UCSD-AML1 (cell line): ENCODE measurements around the gene SH2D7.

Experiments used
- DNase-seq: peaks from one replicate; lab custom pipeline; 2025; ENCODE audit not compliant: unreplicated experiment; lab: John Stamatoyannopoulos, UW

Gene SH2D7

GRCh38 chr15:78103406-78104118 lies 11.2 kb downstream of the SH2D7 start:
- DNase-seq, result peak; percentile 61

GRCh38 chr15:78104119-78104479 lies 11.7 kb downstream of the SH2D7 start:
- DNase-seq, result no peak

GRCh38 chr15:78104566-78105475 lies 12.5 kb downstream of the SH2D7 start:
- DNase-seq, result no peak

- DNase-seq, result no peak
These were observed 13.3 kb downstream of the SH2D7 start for GRCh38 chr15:78105476-78106241.

GRCh38 chr15:78107471-78107870 lies 15.1 kb downstream of the SH2D7 start:
- no peak for DNase-seq

GRCh38 chr15:78108300-78109084 lies 16.1 kb downstream of the SH2D7 start:
- peak; percentile 83 for DNase-seq

DNA sequence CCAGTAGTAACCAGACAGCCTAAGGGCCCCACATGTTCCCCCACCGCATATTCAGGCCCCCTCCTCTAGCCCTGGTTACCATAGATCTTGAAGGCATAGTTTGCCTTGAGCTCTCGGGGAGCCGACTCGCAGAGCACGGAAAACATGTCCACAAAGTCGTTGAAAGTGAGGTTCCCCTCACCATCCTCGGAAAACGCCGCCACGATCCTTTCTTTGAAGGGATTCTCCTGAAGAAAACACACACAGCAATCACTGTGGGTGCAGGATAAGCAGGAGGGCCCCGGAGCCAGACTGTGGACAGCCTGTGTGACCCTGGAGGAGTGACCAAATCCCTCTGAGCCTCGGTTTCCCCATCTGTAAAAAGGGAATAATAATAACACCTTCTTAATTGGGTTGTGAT lies 16.8 kb downstream of the SH2D7 start:
- no peak for DNase-seq

GRCh38 chr15:78110096-78110495 lies 17.7 kb downstream of the SH2D7 start:
- no peak for DNase-seq

- DNase-seq, result no peak
These were observed 18.6 kb downstream of the SH2D7 start for GRCh38 chr15:78110916-78111475.

DNA sequence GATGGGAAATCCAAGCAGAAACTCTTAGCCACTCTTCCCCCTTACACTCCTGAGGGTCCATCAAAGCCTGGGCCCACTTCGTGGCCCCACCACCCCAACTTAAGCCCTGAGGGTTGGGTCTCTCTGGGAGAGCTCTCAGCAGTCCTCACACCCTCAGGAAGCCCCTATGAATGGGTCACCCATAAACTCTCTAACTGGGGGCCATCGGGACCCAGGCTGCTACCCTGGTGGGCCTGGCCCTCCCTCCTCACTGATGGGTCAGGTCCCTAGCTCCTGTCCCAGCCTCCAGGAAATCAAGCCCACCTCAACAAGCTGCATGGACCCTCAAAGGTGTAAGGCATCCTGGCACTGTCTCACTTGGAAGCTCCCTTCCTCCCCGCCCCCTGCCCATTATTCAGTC lies 19.4 kb downstream of the SH2D7 start:
- DNase-seq, result no peak

- no peak for DNase-seq
These were observed 20.2 kb downstream of the SH2D7 start for GRCh38 chr15:78112551-78112950.

DNA sequence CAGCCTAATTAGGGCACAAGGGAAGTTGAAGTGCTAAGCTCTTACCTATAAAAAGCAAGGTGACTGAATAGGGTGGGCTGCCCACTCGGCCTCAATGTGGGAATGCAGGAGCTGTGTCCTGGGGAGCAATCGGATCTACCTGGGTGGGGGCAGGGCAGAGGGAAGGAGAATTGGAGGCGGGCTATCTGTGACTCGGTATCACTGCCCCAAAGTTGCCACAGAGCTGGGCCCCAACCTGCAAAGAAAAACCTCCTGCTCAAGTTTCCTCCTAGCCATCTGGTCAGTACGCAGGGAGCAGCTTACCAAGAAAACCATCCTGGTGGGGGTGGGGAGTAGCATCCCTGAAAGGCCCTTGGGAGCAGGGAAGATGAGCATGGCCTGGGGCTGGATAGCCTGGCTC lies 28.2 kb downstream of the SH2D7 start:
- DNase-seq, result no peak

GRCh38 chr15:78125267-78125666 lies 32.9 kb downstream of the SH2D7 start:
- DNase-seq, result no peak

- no peak for DNase-seq
These were observed 35.5 kb downstream of the SH2D7 start for GRCh38 chr15:78127882-78128281.

- no peak for DNase-seq
These were observed 36.9 kb downstream of the SH2D7 start for GRCh38 chr15:78129077-78129750.

- DNase-seq, result no peak
These were observed 37.5 kb downstream of the SH2D7 start for GRCh38 chr15:78129751-78130287.

- no peak for DNase-seq
These were observed 38.3 kb downstream of the SH2D7 start for GRCh38 chr15:78130466-78131294.

GRCh38 chr15:78131295-78132061 lies 39.1 kb downstream of the SH2D7 start, which contains the start of gene CIB2:
Gene CIB2, minus strand, starts transcription at chr15:78131445. Its CDS starts 230 bp downstream, at chr15:78131215.
- peak; percentile 81 for DNase-seq
